ENCODE measurements around the gene IKZF3.

DNA sequence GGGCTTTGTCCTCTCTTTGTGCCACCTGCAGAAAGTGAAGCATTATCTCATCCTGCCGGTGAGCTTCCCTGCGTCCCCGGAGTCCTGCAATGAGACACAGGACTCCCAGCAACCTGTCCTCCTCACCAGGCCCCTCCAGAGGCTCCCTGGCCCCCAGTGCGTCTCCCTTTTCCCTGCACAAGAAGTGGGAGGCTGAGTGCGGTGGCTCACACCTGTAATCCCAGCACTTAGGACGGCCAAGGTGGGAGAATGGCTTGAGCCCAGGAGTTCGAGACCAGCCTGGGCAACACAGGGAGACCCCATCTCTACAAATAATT lies 118.0 kb downstream of the IKZF3 start:
- TF ChIP-seq POLR2A (IDR thresholded peaks at IDR 0.05), result no peak
- TF ChIP-seq, protein P1, sequence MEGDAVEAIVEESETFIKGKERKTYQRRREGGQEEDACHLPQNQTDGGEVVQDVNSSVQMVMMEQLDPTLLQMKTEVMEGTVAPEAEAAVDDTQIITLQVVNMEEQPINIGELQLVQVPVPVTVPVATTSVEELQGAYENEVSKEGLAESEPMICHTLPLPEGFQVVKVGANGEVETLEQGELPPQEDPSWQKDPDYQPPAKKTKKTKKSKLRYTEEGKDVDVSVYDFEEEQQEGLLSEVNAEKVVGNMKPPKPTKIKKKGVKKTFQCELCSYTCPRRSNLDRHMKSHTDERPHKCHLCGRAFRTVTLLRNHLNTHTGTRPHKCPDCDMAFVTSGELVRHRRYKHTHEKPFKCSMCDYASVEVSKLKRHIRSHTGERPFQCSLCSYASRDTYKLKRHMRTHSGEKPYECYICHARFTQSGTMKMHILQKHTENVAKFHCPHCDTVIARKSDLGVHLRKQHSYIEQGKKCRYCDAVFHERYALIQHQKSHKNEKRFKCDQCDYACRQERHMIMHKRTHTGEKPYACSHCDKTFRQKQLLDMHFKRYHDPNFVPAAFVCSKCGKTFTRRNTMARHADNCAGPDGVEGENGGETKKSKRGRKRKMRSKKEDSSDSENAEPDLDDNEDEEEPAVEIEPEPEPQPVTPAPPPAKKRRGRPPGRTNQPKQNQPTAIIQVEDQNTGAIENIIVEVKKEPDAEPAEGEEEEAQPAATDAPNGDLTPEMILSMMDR (IDR thresholded peaks at IDR 0.05), result no peak

All from thyroid gland (tissue), 4 donors.